ENCODE data around the gene RUNX1. TPM values are rescaled to one million over a fixed set of nuclear protein-coding genes. Genes with fewer than 3 reads are reported as not detected.

The RUNX1 gene
- total RNA-seq, 2 donors from 2014 or later: 21.3 to 23.0 TPM

GRCh38 chr21:34933609-34934335 is 115.3 kb downstream of the RUNX1 start:
- no peak overlapping the region for H3K4me3 ChIP-seq
- TF ChIP-seq, protein P1, sequence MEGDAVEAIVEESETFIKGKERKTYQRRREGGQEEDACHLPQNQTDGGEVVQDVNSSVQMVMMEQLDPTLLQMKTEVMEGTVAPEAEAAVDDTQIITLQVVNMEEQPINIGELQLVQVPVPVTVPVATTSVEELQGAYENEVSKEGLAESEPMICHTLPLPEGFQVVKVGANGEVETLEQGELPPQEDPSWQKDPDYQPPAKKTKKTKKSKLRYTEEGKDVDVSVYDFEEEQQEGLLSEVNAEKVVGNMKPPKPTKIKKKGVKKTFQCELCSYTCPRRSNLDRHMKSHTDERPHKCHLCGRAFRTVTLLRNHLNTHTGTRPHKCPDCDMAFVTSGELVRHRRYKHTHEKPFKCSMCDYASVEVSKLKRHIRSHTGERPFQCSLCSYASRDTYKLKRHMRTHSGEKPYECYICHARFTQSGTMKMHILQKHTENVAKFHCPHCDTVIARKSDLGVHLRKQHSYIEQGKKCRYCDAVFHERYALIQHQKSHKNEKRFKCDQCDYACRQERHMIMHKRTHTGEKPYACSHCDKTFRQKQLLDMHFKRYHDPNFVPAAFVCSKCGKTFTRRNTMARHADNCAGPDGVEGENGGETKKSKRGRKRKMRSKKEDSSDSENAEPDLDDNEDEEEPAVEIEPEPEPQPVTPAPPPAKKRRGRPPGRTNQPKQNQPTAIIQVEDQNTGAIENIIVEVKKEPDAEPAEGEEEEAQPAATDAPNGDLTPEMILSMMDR (IDR thresholded peaks at IDR 0.05): no peak

DNA sequence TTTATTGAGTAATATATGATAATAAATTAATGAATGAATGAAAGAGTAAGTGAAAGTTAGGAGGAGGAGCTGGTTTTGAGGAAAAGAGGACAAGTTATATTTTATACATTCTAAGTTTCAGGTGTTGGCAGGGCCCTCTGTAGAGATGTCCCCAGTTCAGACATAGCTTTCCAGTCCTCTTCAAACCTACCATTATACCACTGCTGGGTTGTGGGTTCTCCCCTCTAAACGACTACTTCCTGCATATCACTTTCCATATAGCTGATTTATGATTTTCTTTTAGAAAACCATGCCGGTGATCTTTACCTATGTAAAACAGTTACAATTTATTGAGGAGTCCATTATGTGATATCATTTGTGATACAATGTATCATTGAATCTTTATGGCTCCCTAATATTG is 116.9 kb downstream of the RUNX1 start:
- Histone ChIP-seq H3K27ac (no peak overlapping the region), H3K4me1 (no peaks in the 10 kb centered on the region), H3K4me3 (no peak overlapping the region), H3K9ac (ENCODE audit: low read depth in 2 of 2, low read length in 2 of 2) (no peak overlapping the region), H3K36me3 (no peaks in the 10 kb centered on the region), H3K9me3 (no peaks in the 10 kb centered on the region), H3K27me3 (no peaks in the 10 kb centered on the region)
- intact Hi-C loops (cut with DNase I): no loop called here
- no peak for DNase-seq
- TF ChIP-seq, protein P1 (IDR thresholded peaks at IDR 0.05): no peak

More at GRCh38 chr21:34933609-34934335, 115.3 kb downstream of the RUNX1 start:
- intact Hi-C loops (cut with DNase I): no loop called here
- Histone ChIP-seq H3K9ac (ENCODE audit: low read depth in 2 of 2, low read length in 2 of 2) (peak overlapping the region in 1 of 2 donors; percentile 13), H3K4me1 (no peaks in the 10 kb centered on the region), H3K27ac (peak overlapping the region; percentile 57), H3K27me3 (no peaks in the 10 kb centered on the region), H3K36me3 (no peaks in the 10 kb centered on the region), H3K9me3 (no peaks in the 10 kb centered on the region)
- DNase-seq: no peak

- TF ChIP-seq, protein P1 (IDR thresholded peaks at IDR 0.05): no peak
- Histone ChIP-seq H3K4me1 (peaks cover 3% of the 10 kb centered on the region), H3K27ac (no peak overlapping the region), H3K9ac (ENCODE audit: low read depth in 2 of 2, low read length in 2 of 2) (no peak overlapping the region), H3K9me3 (no peaks in the 10 kb centered on the region), H3K4me3 (no peak overlapping the region), H3K27me3 (no peaks in the 10 kb centered on the region), H3K36me3 (no peaks in the 10 kb centered on the region)
- intact Hi-C loops (cut with DNase I): no loop called here
- DNase-seq: no peak
Observed at GRCh38 chr21:34930971-34931370, 118.1 kb downstream of the RUNX1 start.

- Histone ChIP-seq H3K4me3 (no peak overlapping the region), H3K4me1 (peaks cover 3% of the 10 kb centered on the region), H3K36me3 (no peaks in the 10 kb centered on the region), H3K9ac (ENCODE audit: low read depth in 2 of 2, low read length in 2 of 2) (no peak overlapping the region), H3K27me3 (no peaks in the 10 kb centered on the region), H3K27ac (no peak overlapping the region), H3K9me3 (no peaks in the 10 kb centered on the region)
- DNase-seq: no peak
- intact Hi-C loops (cut with DNase I): no loop called here
- TF ChIP-seq, protein P1 (IDR thresholded peaks at IDR 0.05): no peak
Observed at GRCh38 chr21:34928637-34929036, 120.5 kb downstream of the RUNX1 start.

DNA sequence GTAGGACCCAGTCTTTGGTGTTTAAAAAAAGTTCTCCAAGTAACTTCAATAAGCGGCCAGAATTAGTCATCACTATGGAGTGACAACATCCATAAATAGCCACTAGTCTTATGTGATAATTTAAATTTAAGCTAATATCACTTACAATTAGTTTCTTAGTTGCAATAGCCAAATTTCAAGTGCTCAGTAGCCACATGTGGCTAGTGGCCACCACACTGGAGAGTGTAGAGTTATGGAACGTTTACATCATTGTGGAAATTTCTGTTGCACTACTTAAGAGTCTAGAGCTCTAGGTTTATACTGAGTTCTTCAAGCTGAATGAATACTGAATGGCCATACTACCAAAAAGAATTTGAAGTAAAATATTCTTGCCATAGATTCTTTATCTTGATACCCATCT is 121.1 kb downstream of the RUNX1 start:
- Histone ChIP-seq H3K9me3 (no peaks in the 10 kb centered on the region), H3K4me3 (no peak overlapping the region), H3K27me3 (no peaks in the 10 kb centered on the region), H3K9ac (ENCODE audit: low read depth in 2 of 2, low read length in 2 of 2) (no peak overlapping the region), H3K36me3 (no peaks in the 10 kb centered on the region), H3K4me1 (peaks cover 3% of the 10 kb centered on the region), H3K27ac (no peak overlapping the region)
- TF ChIP-seq, protein P1 (IDR thresholded peaks at IDR 0.05): no peak
- DNase-seq: no peak
- intact Hi-C loops (cut with DNase I): no loop called here
